CD14-positive monocyte (primary cell): ENCODE measurements around the gene STYXL2. TPM values are rescaled to one million over a fixed set of nuclear protein-coding genes. Genes with fewer than 3 reads are reported as not detected.

Experiments used
- DNase-seq, 3 donors: peaks; one replicate each; pipeline ENCODE4 v3.0.0-alpha.2; 2011 to 2022
- H2AFZ ChIP-seq: 2 replicates; pipeline ENCODE4 v1.6.0; 2012; ENCODE audit warnings: mild to moderate bottlenecking, low read depth, low read length, inconsistent platforms; ENCODE audit not compliant: insufficient read depth, poor library complexity, severe bottlenecking
- H3K27ac ChIP-seq, 2 donors: 1 replicate in 1 of 2; 2 replicates in 1 of 2; pipeline ENCODE4 v1.5.1; 2012 to 2013; ENCODE audit warnings: low read length in 2 of 2, control low read depth in 1 of 2, inconsistent platforms in 1 of 2, low read depth in 1 of 2, mild to moderate bottlenecking in 1 of 2
- H3K27me3 ChIP-seq, 2 donors: one replicate each; pipeline versions ENCODE4 v1.6.0 to v1.6.1; 2011 to 2013; ENCODE audit warnings: low read length in 2 of 2; ENCODE audit not compliant: control insufficient read depth in 2 of 2, insufficient read depth in 2 of 2
- H3K36me3 ChIP-seq, 2 donors: replicated peaks in 1 of 2; 1 replicate in 1 of 2; 2 replicates in 1 of 2; pipeline versions ENCODE4 v1.5.1 to v1.6.1; 2012 to 2013; ENCODE audit warnings: low read length in 2 of 2, control low read depth in 1 of 2, inconsistent platforms in 1 of 2, mild to moderate bottlenecking in 1 of 2; ENCODE audit not compliant: insufficient read depth in 2 of 2, control insufficient read depth in 1 of 2
- H3K4me1 ChIP-seq, 2 donors: 1 replicate in 1 of 2; 2 replicates in 1 of 2; pipeline versions ENCODE4 v1.5.1 to v1.6.1; 2012 to 2013; ENCODE audit warnings: low read length in 2 of 2, control low read depth in 1 of 2, inconsistent platforms in 1 of 2, mild to moderate bottlenecking in 1 of 2, moderate library complexity in 1 of 2; ENCODE audit not compliant: insufficient read depth in 2 of 2, control insufficient read depth in 1 of 2
- H3K4me2 ChIP-seq: replicated peaks from 2 replicates; pipeline ENCODE3; 2012; ENCODE audit warnings: low read length, moderate library complexity, mild to moderate bottlenecking; ENCODE audit not compliant: poor library complexity, severe bottlenecking; ENCODE audit errors: extremely low read depth
- H3K4me3 ChIP-seq, 3 experiments: fragments of 200-600 bp in 1 of 3; sonication (generic) in 1 of 3; replicated peaks in 1 of 3; 1 replicate in 2 of 3; 2 replicates in 1 of 3; pipeline ENCODE4 v1.5.1; 2011 to 2013; ENCODE audit warnings: low read length in 3 of 3, mild to moderate bottlenecking in 3 of 3, control low read depth in 2 of 3, low read depth in 2 of 3, inconsistent platforms in 1 of 3, moderate library complexity in 1 of 3
- H3K79me2 ChIP-seq: 2 replicates; pipeline ENCODE4 v1.6.0; 2012; ENCODE audit warnings: mild to moderate bottlenecking, control low read depth, inconsistent platforms, low read length, moderate library complexity; ENCODE audit not compliant: insufficient read depth
- H3K9ac ChIP-seq: 2 replicates; pipeline ENCODE4 v1.6.0; 2017; ENCODE audit warnings: low read length, mild to moderate bottlenecking; ENCODE audit not compliant: insufficient read depth, poor library complexity, severe bottlenecking
- H3K9me3 ChIP-seq, 2 donors: replicated peaks in 1 of 2; 1 replicate in 1 of 2; 2 replicates in 1 of 2; pipeline versions ENCODE4 v1.5.1 to v1.6.1; 2012 to 2013; ENCODE audit warnings: low read length in 2 of 2, control low read depth in 1 of 2; ENCODE audit not compliant: control insufficient read depth in 1 of 2, insufficient read depth in 1 of 2
- H4K20me1 ChIP-seq: 2 replicates; pipeline ENCODE4 v1.6.0; 2012; ENCODE audit warnings: mild to moderate bottlenecking, low read length, control low read depth, moderate library complexity; ENCODE audit not compliant: insufficient read depth
- H3K27ac Mint-ChIP-seq, 7 donors: one replicate each; pipeline ENCODE4 v1.8.0; 2020; ENCODE audit warnings: mild to moderate bottlenecking in 7 of 7, mixed read lengths in 7 of 7, moderate library complexity in 6 of 7, inconsistent platforms in 2 of 7
- H3K27me3 Mint-ChIP-seq, 3 donors: one replicate each; pipeline ENCODE4 v1.8.0; 2021 to 2022; ENCODE audit warnings: low read depth in 3 of 3, mild to moderate bottlenecking in 3 of 3, mixed read lengths in 3 of 3, moderate library complexity in 3 of 3, inconsistent platforms in 1 of 3
- H3K36me3 Mint-ChIP-seq, 2 donors: one replicate each; pipeline ENCODE4 v1.8.0; 2020; ENCODE audit warnings: mixed read lengths in 2 of 2, inconsistent platforms in 1 of 2, mild to moderate bottlenecking in 1 of 2
- H3K4me1 Mint-ChIP-seq: one replicate; pipeline ENCODE4 v1.8.0; 2020; ENCODE audit warnings: mild to moderate bottlenecking, mixed read lengths
- H3K4me3 Mint-ChIP-seq, 2 donors: one replicate each; pipeline ENCODE4 v1.8.0; 2020; ENCODE audit warnings: mild to moderate bottlenecking in 2 of 2, mixed read lengths in 2 of 2, moderate library complexity in 1 of 2
- H3K9me3 Mint-ChIP-seq, 7 donors: one replicate each; pipeline ENCODE4 v1.8.0; 2020 to 2022; ENCODE audit warnings: mixed read lengths in 7 of 7, mild to moderate bottlenecking in 6 of 7, moderate library complexity in 6 of 7, inconsistent platforms in 2 of 7
- CTCF ChIP-seq: fragments of 200-600 bp; IDR thresholded peaks from one replicate; pipeline ENCODE4 v1.8.0; 2022; ENCODE audit warnings: antibody characterized with exemption, mild to moderate bottlenecking
- WGBS: methylation state at CpG from one replicate; pipeline ENCODE4 v1.1.5; 2013; ENCODE audit warnings: missing lambda C conversion rate; ENCODE audit not compliant: insufficient coverage; 5-methylcytosine and 5-hydroxymethylcytosine counted together
- intact Hi-C, 2 donors: fragments of 100-400 bp; cut with micrococcal nuclease; formaldehyde crosslinking; loops; one replicate each; pipeline versions ENCODE4 v1.15.0 to v1.15.1; 2023
- polyA plus RNA-seq, 3 donors: library from polyadenylated mRNA; depleted of rRNA in 1 of 3; unstranded in 2 of 3; stranded (reverse) in 1 of 3; fragments of 300-500 nt in 2 of 3; fragments of >200 nt in 1 of 3; fragmentation: Illumina TruSeq in 2 of 3; gene quantifications; 1 replicate in 2 of 3; 2 replicates in 1 of 3; pipeline ENCODE4 v1.2.3, GENCODE V29; 2012 to 2021

STYXL2 gene
- polyA plus RNA-seq, 3 donors: not detected

- no peak overlapping the region for H3K9ac ChIP-seq
- peaks cover 9 to 11% of the 10 kb centered on the region in 2 donors for H3K4me1 ChIP-seq
- 100% methylated on average over 3 of the region's 5 CpGs for WGBS
- no peaks in the 10 kb centered on the region for H3K9me3 ChIP-seq
- H2AFZ ChIP-seq: no peak overlapping the region
- H3K4me3 Mint-ChIP-seq: peak overlapping the region; percentile 24 to 99
- TF ChIP-seq CTCF: no peak
- H3K36me3 Mint-ChIP-seq: no peaks in the 10 kb centered on the region
- H3K79me2 ChIP-seq: no peaks in the 10 kb centered on the region
- peaks cover 0 to 2% (median 0%) of the 10 kb centered on the region in 7 donors for H3K9me3 Mint-ChIP-seq
- intact Hi-C loops: loop anchor here (5.0 kb wide), 1 partner anchor 55 kb away; no protein-coding TSS in a partner anchor
- DNase-seq: no peak
- H3K4me3 ChIP-seq: no peak overlapping the region
- H3K27me3 Mint-ChIP-seq: peaks cover 0 to 8% (median 5%) of the 10 kb centered on the region in 3 donors
- peak overlapping the region in 1 of 7 donors; percentile 38 for H3K27ac Mint-ChIP-seq
- H3K4me1 Mint-ChIP-seq: peaks cover 11% of the 10 kb centered on the region
- no peak overlapping the region for H3K4me2 ChIP-seq
- H3K36me3 ChIP-seq: no peaks in the 10 kb centered on the region
- no peak overlapping the region for H3K27ac ChIP-seq
- no peaks in the 10 kb centered on the region for H3K27me3 ChIP-seq
- no peaks in the 10 kb centered on the region for H4K20me1 ChIP-seq
Observed at GRCh38 chr1:167122121-167122480, 28.2 kb downstream of the STYXL2 start.

GRCh38 chr1:167122568-167122967 is 28.7 kb downstream of the STYXL2 start:
- Mint-ChIP-seq H3K27ac (no peak overlapping the region), H3K36me3 (no peaks in the 10 kb centered on the region), H3K4me1 (peaks cover 11% of the 10 kb centered on the region), H3K9me3 (peaks cover 0 to 2% (median 0%) of the 10 kb centered on the region in 7 donors), H3K27me3 (peaks cover 0 to 8% (median 5%) of the 10 kb centered on the region in 3 donors), H3K4me3 (no peak overlapping the region)
- Histone ChIP-seq H3K9ac (no peak overlapping the region), H3K4me2 (no peak overlapping the region), H2AFZ (no peak overlapping the region), H3K4me3 (no peak overlapping the region), H3K79me2 (no peaks in the 10 kb centered on the region), H3K36me3 (no peaks in the 10 kb centered on the region), H3K27me3 (no peaks in the 10 kb centered on the region), H4K20me1 (no peaks in the 10 kb centered on the region), H3K27ac (no peak overlapping the region), H3K9me3 (no peaks in the 10 kb centered on the region), H3K4me1 (peaks cover 9 to 11% of the 10 kb centered on the region in 2 donors)
- TF ChIP-seq CTCF: no peak
- intact Hi-C loops: loop anchor here (5.0 kb wide), 1 partner anchor 55 kb away; no protein-coding TSS in a partner anchor
- DNase-seq: no peak
- WGBS: 100% methylated on average over 2 of the region's 4 CpGs
